ENCODE measurements around the gene FAHD1.

Gene FAHD1

GRCh38 chr16:1851793-1852192 lies 24.8 kb downstream of the FAHD1 start:
- no peak for DNase-seq (ENCODE audit: low spot score)
- TF ChIP-seq CTCF (IDR thresholded peaks at IDR 0.05), result no peak
- H3K27ac ChIP-seq, result no peak overlapping the region
- H3K4me3 ChIP-seq, result no peak overlapping the region

- TF ChIP-seq CTCF (IDR thresholded peaks at IDR 0.05), result no peak
- DNase-seq (ENCODE audit: low spot score), result no peak
- no peak overlapping the region for H3K4me3 ChIP-seq
Observed at GRCh38 chr16:1857433-1858097, 30.6 kb downstream of the FAHD1 start.

GRCh38 chr16:1858189-1858865 lies 31.3 kb downstream of the FAHD1 start:
- no peak overlapping the region for H3K4me3 ChIP-seq
- TF ChIP-seq CTCF (IDR thresholded peaks at IDR 0.05), result no peak
- no peak overlapping the region for H3K27ac ChIP-seq
- DNase-seq (ENCODE audit: low spot score), result no peak

More at GRCh38 chr16:1857433-1858097, 30.6 kb downstream of the FAHD1 start:
- no peak overlapping the region for H3K27ac ChIP-seq

GRCh38 chr16:1859650-1860049 lies 32.6 kb downstream of the FAHD1 start:
- TF ChIP-seq CTCF (IDR thresholded peaks at IDR 0.05), result no peak
- DNase-seq (ENCODE audit: low spot score), result no peak
- no peak overlapping the region for H3K27ac ChIP-seq
- H3K4me3 ChIP-seq, result no peak overlapping the region

- DNase-seq (ENCODE audit: low spot score), result no peak
- Histone ChIP-seq H3K27ac (no peak overlapping the region), H3K4me3 (no peak overlapping the region)
- TF ChIP-seq CTCF (IDR thresholded peaks at IDR 0.05), result no peak
Observed at GRCh38 chr16:1861730-1862129, 34.7 kb downstream of the FAHD1 start.

- TF ChIP-seq CTCF (IDR thresholded peaks at IDR 0.05), result no peak
- no peak for DNase-seq (ENCODE audit: low spot score)
- Histone ChIP-seq H3K27ac (no peak overlapping the region), H3K4me3 (no peak overlapping the region)
Observed at GRCh38 chr16:1862394-1862793, 35.4 kb downstream of the FAHD1 start.
